GM23248 (cell line): ENCODE results near the gene GSTT4.

Source experiments
- EZH2 ChIP-seq: fragments of 200-600 bp; sonication (generic); IDR thresholded peaks from 2 replicates; pipeline ENCODE4 v1.6.1; 2018; ENCODE audit warnings: antibody characterized with exemption, mild to moderate bottlenecking; ENCODE audit not compliant: insufficient read depth, poor library complexity, severe bottlenecking
- EZH2phosphoT487 ChIP-seq: fragments of 200-600 bp; sonication (generic); IDR thresholded peaks from 2 replicates; pipeline ENCODE4 v1.6.1; 2018; ENCODE audit warnings: antibody characterized with exemption, moderate library complexity, mild to moderate bottlenecking, low read depth; ENCODE audit not compliant: insufficient read depth

DNA sequence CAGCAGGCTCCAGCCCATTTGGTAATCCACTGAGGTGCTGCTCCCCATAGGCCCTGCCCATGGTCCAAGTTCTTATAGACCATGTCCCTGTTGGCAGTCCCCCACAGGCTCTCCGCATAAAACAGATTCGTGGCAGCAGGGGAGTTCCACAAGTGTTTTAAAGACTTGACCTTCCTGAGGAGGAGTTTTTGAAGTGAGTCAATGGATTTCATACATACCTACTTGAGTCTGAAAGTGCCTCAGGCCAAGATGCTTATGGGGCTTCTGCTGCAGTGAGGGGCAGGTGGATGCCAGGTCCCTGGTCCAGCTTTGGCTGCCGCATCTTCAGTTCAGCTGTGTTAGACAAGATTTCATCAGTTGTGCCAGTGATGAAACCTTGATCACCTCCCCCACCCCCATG, 49.1 kb upstream of the GSTT4 start:
- no peak for TF ChIP-seq EZH2
- TF ChIP-seq EZH2phosphoT487, result no peak
